NCI-H69 (cell line): ENCODE measurements around the gene DCBLD2.
"Not testable (repeated sequence)": the region's sequence is repeated elsewhere in the genome, so short reads cannot be mapped to it uniquely, and the experiment has no call there.

Experiments used
- DNase-seq: peaks from one replicate; lab custom pipeline; 2025; lab: John Stamatoyannopoulos, UW

Gene DCBLD2

GRCh38 chr3:98892263-98892662 is 9.2 kb downstream of the DCBLD2 start:
- DNase-seq, result no peak

DNA sequence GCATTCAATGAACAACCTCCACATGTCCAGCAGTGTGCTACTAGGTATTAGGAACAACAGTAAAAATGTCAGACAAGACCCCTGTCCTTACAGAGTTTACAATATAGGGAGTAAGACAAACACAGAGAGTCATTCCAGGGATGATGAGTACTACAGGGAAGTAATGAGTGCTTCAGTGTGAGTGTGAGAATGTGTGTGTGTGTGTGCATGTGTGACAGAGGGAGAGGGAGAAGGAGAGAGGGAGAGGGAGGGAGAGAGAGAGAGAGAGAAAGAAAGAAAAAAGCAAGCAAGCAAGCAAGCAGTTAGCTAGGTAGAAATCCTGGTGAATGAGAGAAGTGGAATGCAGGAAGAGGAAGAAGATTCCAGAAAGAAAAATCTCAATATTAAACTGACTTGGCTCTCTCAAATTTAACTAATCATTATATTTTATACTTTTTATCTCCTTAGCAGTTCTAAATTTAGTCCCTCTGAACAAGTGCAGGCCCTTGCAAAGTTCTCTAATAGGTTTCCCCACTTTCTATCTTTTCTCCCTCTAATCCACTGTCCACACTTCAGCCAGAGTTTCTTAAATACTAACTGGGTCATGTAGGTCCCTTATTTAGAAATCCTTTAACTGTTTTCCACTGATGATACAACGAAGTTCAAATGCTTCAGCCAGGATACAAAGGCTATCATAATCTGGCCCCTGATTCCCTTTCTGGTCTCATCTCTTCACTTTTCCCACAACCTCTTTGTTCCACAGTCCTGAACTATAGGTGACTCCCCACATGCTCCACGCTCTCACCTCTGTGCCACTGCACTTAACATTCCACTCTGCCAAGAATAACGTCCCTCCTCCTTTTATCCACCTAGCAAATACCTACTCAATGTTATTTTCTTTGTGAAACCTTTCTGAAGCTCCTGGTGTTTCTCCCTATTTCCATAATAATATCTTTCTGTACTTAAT is 10.3 kb downstream of the DCBLD2 start:
- no peak for DNase-seq

DNA sequence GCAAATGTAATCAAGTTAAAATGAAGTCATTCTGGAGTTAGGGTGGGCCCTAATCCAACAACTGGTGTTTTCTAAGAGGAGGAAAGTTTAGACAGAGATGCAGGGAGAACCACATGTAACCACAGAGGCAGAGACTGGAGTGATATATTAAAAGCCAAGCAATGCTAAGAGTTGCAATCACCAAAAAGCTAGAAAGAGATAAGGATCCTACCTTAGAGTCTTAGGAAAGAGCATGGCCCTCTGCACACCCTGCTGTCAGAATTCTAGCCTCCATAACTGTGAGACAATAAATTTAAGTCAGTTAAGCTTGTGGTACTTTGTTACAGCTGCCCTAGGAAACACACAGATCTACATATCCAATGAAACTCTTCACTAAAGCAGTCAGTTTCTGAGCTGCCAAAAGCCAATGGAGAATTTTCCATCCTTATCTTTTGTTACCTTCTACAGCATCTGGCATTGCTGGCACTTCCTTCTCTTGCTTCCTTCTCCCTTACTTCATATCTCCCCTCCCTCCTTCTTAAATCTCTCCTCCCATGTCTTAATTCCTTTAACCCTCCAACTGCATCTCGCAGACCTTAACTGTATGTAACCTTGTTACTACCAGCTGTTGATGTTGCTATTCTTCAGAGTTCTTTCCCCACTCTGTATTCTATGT is 11.2 kb downstream of the DCBLD2 start:
- no peak for DNase-seq

DNA sequence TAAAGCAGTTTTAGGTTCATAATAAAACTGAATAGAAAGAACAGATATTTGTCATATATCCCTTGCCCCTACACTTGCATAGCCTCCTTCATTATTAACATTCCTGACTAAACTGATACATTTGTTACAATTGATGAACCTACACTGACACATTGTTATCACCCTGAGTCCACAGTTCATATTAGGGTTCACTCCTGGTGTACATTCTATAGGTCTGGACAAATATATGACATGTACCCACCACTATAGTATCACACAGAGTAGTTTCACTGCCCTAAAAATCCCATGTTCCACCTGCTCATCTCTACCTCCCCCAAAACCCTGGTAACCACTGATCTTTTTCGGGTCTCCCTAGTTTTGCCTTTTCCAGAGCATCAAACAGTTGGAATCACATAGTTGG is 13.8 kb downstream of the DCBLD2 start:
- DNase-seq, result no peak

DNA sequence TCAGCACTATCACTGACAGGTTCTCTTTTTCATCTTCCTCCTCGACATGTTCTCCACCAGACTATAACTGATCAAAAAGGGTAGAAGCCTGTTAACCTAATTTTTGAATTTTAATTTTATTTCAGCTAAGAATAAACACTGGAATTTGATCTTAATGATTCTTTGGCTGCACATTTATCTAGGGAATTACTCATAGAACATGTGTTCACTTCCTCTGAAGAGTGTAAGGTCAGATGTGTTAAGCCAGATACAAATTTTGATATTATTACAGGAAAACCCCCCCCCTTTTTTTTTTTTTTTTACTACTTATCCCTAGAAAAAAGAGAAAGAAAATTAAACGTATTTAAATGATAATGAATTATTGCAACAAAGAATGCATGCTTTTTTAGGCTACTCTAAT is 15.0 kb downstream of the DCBLD2 start:
- no peak for DNase-seq

DNA sequence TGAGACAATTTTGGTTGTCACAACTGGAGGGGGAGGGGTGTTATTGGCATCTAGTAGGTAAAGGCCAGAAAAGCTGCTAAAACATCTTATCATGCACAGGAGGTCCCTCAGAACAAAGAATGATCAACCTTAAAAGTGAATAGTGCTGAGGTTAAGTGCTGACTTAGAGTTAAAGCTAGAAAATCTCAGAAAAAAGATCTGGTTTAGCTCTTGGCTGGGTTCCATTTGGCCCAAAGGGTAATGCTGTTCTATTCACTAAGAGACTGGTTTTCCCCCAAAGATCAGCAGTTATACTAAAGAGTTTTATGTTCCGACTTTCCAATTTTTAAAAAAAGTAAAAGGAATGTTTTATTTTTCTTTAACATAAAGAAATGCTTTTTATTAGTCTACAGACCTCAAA is 15.6 kb downstream of the DCBLD2 start:
- no peak for DNase-seq

- DNase-seq, result no peak
Measured at GRCh38 chr3:98884675-98885371, 16.7 kb downstream of the DCBLD2 start.

DNA sequence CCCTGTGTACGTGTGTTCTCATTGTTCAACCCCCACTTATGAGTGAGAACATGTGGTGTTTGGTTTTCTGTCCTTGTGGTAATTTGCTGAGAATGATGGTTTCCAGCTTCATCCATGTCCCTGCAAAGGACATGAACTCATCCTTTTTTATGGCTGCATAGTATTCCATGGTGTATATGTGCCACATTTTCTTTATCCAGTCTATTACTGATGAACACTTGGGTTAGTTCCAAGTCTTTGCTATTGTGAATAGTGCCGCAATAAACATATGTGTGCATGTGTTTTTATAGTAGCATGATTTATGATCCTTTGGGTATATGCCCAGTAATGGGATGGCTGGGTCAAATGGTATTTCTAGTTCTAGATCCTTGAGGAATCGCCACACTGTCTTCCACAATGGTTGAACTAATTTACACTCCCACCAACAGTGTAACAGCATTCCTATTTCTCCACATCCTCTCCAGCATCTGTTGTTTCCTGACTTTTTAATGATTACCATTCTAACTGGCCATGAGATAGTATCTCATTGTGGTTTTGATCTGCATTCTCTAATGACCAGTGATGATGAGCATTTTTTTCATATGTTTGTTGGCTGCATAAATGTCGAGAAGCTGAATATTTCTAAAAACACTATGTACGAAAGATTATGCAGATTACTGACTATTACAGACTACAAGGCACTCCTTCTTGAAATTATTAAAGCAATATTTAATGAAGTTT is 18.7 kb downstream of the DCBLD2 start:
- DNase-seq, result not testable (repeated sequence)

- no peak for DNase-seq
Measured at GRCh38 chr3:98877132-98877531, 24.4 kb downstream of the DCBLD2 start.

DNA sequence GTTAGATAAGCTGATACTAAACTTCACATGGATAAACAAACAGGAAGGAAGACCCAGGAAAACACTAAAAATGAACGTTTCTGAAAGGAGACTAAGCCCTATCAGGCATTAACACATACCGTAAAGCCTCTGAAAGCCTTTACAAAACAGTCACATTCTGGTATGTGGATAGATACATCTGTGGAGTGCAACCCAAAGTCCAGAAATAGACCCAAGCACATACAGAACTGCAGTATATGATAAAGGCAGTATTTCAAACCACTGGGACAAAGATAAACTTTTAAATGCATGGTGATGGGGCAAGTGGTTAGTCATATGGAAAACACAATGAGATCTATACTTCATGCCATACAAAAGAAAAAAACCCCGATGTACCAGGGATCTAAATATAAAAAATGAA is 26.0 kb downstream of the DCBLD2 start:
- DNase-seq, result no peak

- no peak for DNase-seq
Measured at GRCh38 chr3:98874602-98875249, 26.8 kb downstream of the DCBLD2 start.

DNA sequence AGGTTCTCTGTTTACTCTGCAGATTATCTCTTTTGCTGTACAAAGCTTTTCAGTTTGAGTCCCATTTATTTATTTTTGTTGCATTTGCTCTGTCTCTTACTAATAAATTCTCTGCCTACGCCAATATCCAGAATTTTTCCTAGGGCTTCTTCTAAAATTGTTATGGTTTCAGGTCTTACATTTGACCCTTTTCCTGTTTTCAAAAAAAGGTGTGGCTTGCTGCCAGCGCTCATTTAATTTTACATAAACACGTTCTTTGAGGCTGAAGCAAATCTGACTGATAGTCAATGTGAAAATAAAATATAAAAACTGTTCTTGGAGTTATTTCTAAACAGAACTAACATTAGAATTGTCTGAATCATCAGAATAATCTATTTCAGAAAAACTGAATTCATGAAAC is 32.1 kb downstream of the DCBLD2 start:
- no peak for DNase-seq

DNA sequence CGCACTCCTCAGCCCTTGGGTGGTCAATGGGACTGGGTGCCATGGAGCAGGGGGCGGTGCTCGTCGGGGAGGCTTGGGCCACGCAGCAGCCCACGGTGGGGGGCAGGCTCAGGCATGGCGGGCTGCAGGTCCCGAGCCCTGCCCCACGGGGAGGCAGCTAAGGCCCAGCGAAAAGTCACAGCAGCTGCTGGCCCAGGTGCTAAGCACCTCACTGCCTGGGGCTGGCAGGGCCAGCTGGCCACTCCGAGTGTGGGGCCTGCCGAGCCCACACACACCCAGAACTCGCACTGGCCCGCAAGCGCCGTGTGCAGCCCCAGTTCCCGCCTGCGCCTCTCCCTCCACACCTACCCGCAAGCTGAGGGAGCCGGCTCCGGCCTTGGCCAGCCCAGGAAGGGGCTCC is 43.5 kb downstream of the DCBLD2 start:
- not testable (repeated sequence) for DNase-seq

GRCh38 chr3:98857258-98857657 is 44.2 kb downstream of the DCBLD2 start:
- not testable (repeated sequence) for DNase-seq

DNA sequence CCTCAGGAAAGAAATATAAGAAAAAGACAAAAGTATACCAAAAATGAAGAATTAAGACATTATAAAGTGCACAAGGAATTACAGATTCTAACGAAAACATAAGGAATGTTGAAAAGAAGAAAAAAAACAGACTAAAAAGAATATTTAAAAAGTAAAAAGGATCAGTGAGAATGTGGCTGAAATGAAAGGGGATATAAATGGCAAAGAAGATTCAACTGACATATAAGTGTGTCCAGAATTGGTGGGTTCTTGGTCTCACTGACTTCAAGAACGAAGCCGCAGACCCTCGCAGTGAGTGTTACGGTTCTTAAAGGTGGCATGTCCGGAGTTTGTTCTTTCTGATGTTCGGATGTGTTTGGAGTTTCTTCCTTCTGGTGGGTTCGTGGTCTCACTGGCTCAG is 44.8 kb downstream of the DCBLD2 start:
- no peak for DNase-seq

GRCh38 chr3:98855806-98856400 is 45.6 kb downstream of the DCBLD2 start:
- DNase-seq, result no peak

- DNase-seq, result no peak
Measured at GRCh38 chr3:98848108-98848507, 53.4 kb downstream of the DCBLD2 start.

DNA sequence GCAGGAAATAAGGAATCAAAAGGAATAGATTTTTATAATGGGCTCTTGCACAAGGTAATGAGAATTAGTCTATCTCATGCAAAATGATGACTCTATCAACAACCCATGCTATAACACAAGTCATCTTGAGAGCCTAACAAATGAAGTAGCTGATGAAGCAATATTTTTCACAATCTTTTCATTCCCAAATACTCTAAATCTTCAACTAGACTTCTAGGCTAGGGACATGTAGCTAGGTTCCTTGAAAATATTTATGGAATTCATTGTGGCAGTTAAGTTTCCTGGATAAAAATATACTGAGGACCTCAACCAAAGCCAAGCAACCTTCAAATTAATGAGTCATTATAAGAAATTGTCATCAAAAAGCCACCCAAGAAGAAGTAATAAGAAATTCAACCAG is 55.4 kb downstream of the DCBLD2 start:
- DNase-seq, result no peak

- no peak for DNase-seq
Measured at GRCh38 chr3:98843266-98843959, 58.1 kb downstream of the DCBLD2 start.

DNA sequence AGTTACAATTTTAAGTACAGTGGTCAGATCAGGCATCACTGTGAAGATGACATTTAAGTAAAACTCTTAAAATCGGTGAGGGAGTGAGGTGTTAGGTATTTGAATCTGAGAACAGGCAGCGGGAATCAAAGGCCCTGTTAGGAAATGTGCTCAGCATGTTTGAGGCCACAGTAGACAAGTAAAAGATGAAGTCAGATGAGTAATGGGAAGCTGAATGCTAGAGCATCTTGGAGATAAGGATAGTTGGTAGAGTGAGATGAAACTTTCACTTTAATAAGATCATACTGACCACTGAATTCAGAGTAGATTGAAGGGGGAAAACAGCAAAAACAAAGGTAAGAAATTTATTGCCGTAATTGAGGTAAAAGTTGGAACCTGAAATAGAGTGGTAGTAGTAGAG is 61.6 kb downstream of the DCBLD2 start:
- DNase-seq, result no peak

GRCh38 chr3:98831060-98831459 is 70.4 kb downstream of the DCBLD2 start:
- not testable (repeated sequence) for DNase-seq
